NCI-H1048 (cell line): ENCODE results near the gene ACOT12.

Experiments
- DNase-seq: peaks from one replicate; lab custom pipeline; 2025; lab: John Stamatoyannopoulos, UW

Gene ACOT12

GRCh38 chr5:81290146-81290545 is 103.8 kb downstream of the ACOT12 start:
- DNase-seq = no peak

- no peak for DNase-seq
These were observed 105.9 kb downstream of the ACOT12 start for GRCh38 chr5:81288021-81288433.

GRCh38 chr5:81286059-81286617 is 107.8 kb downstream of the ACOT12 start:
- DNase-seq = no peak

GRCh38 chr5:81283976-81284375 is 110.0 kb downstream of the ACOT12 start:
- DNase-seq = no peak
